HEK293T (cell line): ENCODE data around the gene TMED10.

Source experiments
- ARNT ChIP-seq: fragments of 450-650 bp; IDR thresholded peaks from 2 replicates; pipeline ENCODE4 v1.6.1; 2017; ENCODE audit warnings: mild to moderate bottlenecking
- FOXA1 ChIP-seq: fragments of 450-650 bp; IDR thresholded peaks from 2 replicates; pipeline ENCODE4 v1.6.1; 2016; ENCODE audit warnings: mild to moderate bottlenecking
- HDGF ChIP-seq: fragments of 450-650 bp; IDR thresholded peaks from 2 replicates; pipeline ENCODE4 v1.6.1; 2017; ENCODE audit warnings: antibody characterized with exemption, borderline replicate concordance
- L3MBTL2 ChIP-seq: fragments of 450-650 bp; conservative IDR thresholded peaks from 2 replicates; pipeline ENCODE4 v1.6.1; 2016; ENCODE audit warnings: mild to moderate bottlenecking
- NFRKB ChIP-seq: fragments of 450-650 bp; IDR thresholded peaks from 2 replicates; pipeline ENCODE4 v1.6.1; 2016; ENCODE audit warnings: mild to moderate bottlenecking, moderate library complexity
- SP1 ChIP-seq: fragments of 450-650 bp; IDR thresholded peaks from 2 replicates; pipeline ENCODE4 v1.6.1; 2017
- SUZ12 ChIP-seq: fragments of 450-650 bp; IDR thresholded peaks from 2 replicates; pipeline ENCODE4 v1.6.1; 2016; ENCODE audit warnings: mild to moderate bottlenecking

GRCh38 chr14:75188520-75189268 lies 12.3 kb upstream of the TMED10 start:
- TF ChIP-seq SP1 (no peak), HDGF (no peak), ARNT (no peak), NFRKB (no peak), L3MBTL2 (no peak), SUZ12 (no peak), FOXA1 (no peak)
